SK-N-SH (cell line): ENCODE results near the gene AP1M2.

ENCODE experiments used
- CTCF ChIP-seq: fragments of 200-600 bp; sonication (generic); IDR thresholded peaks from 2 replicates; pipeline ENCODE4 v1.6.1; 2017; ENCODE audit warnings: antibody characterized with exemption, mild to moderate bottlenecking, moderate library complexity
- GABPA ChIP-seq: IDR thresholded peaks from 2 replicates; pipeline ENCODE4 v1.4.0; 2012; ENCODE audit warnings: low read depth, mild to moderate bottlenecking
- GATA2 ChIP-seq: sonication (generic); formaldehyde crosslinking; IDR thresholded peaks from 2 replicates; pipeline ENCODE4 v1.5.0; 2020; ENCODE audit warnings: mild to moderate bottlenecking, missing genetic modification reagents
- POLR2AphosphoS5 ChIP-seq: IDR thresholded peaks from 2 replicates; pipeline ENCODE4 v1.6.1; 2012; ENCODE audit warnings: low read depth, low read length
- USF1 ChIP-seq: IDR thresholded peaks from 2 replicates; pipeline ENCODE4 v1.4.0; 2012; ENCODE audit warnings: low read depth, borderline replicate concordance

GRCh38 chr19:10624585-10624984, 37.5 kb upstream of the AP1M2 start:
- TF ChIP-seq POLR2AphosphoS5 (no peak), CTCF (no peak), GABPA (no peak), USF1 (no peak), GATA2 (CRISPR knock-in tag) (no peak)
